ENCODE results near the gene PLEKHA7.

DNA sequence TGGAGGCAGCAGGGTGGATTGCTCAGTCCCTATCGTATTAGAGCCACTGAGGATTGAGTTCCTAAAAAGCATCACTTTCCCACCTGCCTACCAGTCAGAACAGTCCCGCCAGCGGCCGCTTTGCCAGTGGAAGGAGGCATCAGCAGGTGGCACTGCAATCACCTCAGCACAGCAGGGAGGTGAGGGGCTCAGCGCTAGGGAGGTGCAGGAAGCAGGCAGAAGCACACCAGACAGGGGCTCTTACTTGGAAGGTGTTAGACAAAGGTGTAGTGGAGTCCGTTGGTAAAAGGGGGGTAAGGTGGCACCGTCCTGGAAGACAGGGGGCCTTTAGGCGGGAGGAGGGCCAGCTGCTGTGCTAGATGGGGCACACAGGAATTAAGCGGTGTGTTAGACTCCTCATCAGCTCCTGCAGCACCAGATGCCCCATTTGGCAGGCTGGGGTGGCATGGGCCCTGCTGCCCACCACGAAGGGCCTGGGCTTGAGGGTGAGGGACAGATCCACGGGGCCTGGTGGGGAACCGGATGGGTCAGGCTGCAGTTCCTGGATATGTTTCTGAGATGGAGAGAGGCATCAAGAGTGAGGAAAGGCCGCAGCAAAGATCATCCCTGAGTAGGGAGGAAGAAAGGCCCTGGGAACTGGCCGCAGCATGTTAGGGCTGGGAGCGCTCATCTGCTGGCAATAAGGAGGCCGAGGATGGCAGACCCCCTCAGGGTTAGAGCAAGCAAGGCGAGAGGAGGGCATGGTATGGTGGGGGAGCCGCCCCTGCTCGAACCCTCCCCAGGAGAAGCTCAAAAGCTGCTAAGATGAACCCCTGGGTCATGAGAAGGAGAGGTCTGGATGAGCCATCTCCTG is 233.3 kb downstream of the PLEKHA7 start:
- TF ChIP-seq EZH2 (IDR thresholded peaks at IDR 0.05; ENCODE audit: insufficient read depth, poor library complexity, severe bottlenecking), result no peak
- TF ChIP-seq EZH2phosphoT487 (IDR thresholded peaks at IDR 0.05; ENCODE audit: insufficient read depth, low read depth), result no peak
